Measurements from ENCODE around the gene OSER1.

DNA sequence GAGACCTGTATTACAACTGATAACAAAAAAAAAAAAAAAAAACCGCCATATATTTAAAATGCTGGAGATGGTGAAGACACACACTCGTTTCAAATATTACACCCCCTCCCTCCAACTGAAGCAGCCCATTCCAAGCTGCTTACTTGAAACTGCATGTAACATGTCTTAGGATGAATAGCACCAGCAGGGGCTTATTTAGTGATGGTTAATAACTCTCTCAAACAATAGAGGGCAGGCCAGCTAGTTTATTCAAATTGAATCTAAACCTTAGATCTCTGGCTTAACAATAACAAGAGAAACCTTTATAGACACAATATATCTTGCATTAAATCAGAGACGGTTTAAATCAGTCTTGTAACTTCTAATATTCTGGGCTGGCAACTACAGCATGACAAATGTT is 14.3 kb downstream of the OSER1 start:
- TF ChIP-seq, protein P1, sequence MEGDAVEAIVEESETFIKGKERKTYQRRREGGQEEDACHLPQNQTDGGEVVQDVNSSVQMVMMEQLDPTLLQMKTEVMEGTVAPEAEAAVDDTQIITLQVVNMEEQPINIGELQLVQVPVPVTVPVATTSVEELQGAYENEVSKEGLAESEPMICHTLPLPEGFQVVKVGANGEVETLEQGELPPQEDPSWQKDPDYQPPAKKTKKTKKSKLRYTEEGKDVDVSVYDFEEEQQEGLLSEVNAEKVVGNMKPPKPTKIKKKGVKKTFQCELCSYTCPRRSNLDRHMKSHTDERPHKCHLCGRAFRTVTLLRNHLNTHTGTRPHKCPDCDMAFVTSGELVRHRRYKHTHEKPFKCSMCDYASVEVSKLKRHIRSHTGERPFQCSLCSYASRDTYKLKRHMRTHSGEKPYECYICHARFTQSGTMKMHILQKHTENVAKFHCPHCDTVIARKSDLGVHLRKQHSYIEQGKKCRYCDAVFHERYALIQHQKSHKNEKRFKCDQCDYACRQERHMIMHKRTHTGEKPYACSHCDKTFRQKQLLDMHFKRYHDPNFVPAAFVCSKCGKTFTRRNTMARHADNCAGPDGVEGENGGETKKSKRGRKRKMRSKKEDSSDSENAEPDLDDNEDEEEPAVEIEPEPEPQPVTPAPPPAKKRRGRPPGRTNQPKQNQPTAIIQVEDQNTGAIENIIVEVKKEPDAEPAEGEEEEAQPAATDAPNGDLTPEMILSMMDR (IDR thresholded peaks at IDR 0.05): no peak
- no peak for TF ChIP-seq POLR2A (IDR thresholded peaks at IDR 0.05)

Data from transverse colon (tissue), 3 donors.